SK-N-SH (cell line): ENCODE measurements around the gene RGS7. TPM values are rescaled to one million over a fixed set of nuclear protein-coding genes. Genes with fewer than 3 reads are reported as not detected.

Experiments used
- CTCF ChIA-PET: fragments of 300-600, 350-600 bp; formaldehyde crosslinking; extraction: SDS; loops from one replicate; lab custom pipeline; 2021; lab: Yijun Ruan, JAX
- POLR2A ChIA-PET: fragments of 350-600 bp; sonication (Branson Sonifier 250); formaldehyde crosslinking; extraction: SDS; loops from one replicate; lab custom pipeline; 2020; ENCODE audit warnings: antibody characterized with exemption, inconsistent platforms; lab: Yijun Ruan, JAX
- DNase-seq: peaks from one replicate; pipeline ENCODE4 v3.0.0; 2012
- H2AFZ ChIP-seq: fragments of 200-600 bp; sonication (generic); 2 replicates; pipeline ENCODE4 v1.8.1; 2016; ENCODE audit warnings: antibody characterized with exemption, mild to moderate bottlenecking, low read depth
- H3F3A ChIP-seq: fragments of 200-600 bp; sonication (generic); replicated peaks from 2 replicates; pipeline ENCODE3; 2016; ENCODE audit warnings: antibody characterized with exemption, mild to moderate bottlenecking; ENCODE audit not compliant: insufficient read depth
- H3K27ac ChIP-seq, 2 experiments: fragments of 200-500 bp in 1 of 2; fragments of 200-600 bp in 1 of 2; sonication (Bioruptor generic) in 1 of 2; sonication (generic), shearing (Covaris generic) in 1 of 2; 2 replicates each; pipeline versions ENCODE4 v1.5.1 to v1.6.1; 2014 to 2016; ENCODE audit warnings: low read depth in 2 of 2, inconsistent platforms in 1 of 2, low read length in 1 of 2, mild to moderate bottlenecking in 1 of 2, mixed read lengths in 1 of 2
- H3K27me3 ChIP-seq: fragments of 200-600 bp; sonication (generic), shearing (Covaris generic); 2 replicates; pipeline ENCODE4 v1.6.1; 2016; ENCODE audit warnings: mixed run types; ENCODE audit not compliant: insufficient read depth
- H3K36me3 ChIP-seq, 2 experiments: fragments of 200-500 bp in 1 of 2; fragments of 200-600 bp in 1 of 2; sonication (Bioruptor generic) in 1 of 2; sonication (generic) in 1 of 2; replicated peaks in 1 of 2; 2 replicates each; pipeline versions ENCODE3 to v1.5.1; 2014 to 2016; ENCODE audit warnings: low read length in 1 of 2, mild to moderate bottlenecking in 1 of 2; ENCODE audit not compliant: insufficient read depth in 2 of 2, control insufficient read depth in 1 of 2
- H3K4me1 ChIP-seq, 2 experiments: fragments of 200-500 bp in 1 of 2; fragments of 200-600 bp in 1 of 2; sonication (Bioruptor generic) in 1 of 2; sonication (generic), shearing (Covaris generic) in 1 of 2; 2 replicates each; pipeline versions ENCODE4 v1.5.1 to v1.6.1; 2014 to 2016; ENCODE audit warnings: low read depth in 1 of 2, low read length in 1 of 2, mixed run types in 1 of 2; ENCODE audit not compliant: insufficient read depth in 2 of 2, control insufficient read depth in 1 of 2
- H3K4me2 ChIP-seq: fragments of 200-600 bp; sonication (generic), shearing (Covaris generic); 2 replicates; pipeline ENCODE4 v1.6.1; 2017; ENCODE audit warnings: mixed run types
- H3K4me3 ChIP-seq, 2 experiments: fragments of 200-500 bp in 1 of 2; fragments of 200-600 bp in 1 of 2; sonication (Bioruptor generic) in 1 of 2; sonication (generic), shearing (Covaris generic) in 1 of 2; 2 replicates each; pipeline versions ENCODE4 v1.5.1 to v1.8.1; 2014 to 2016; ENCODE audit warnings: low read depth in 2 of 2, inconsistent platforms in 1 of 2, low read length in 1 of 2, mild to moderate bottlenecking in 1 of 2, mixed read lengths in 1 of 2, moderate library complexity in 1 of 2
- H3K79me2 ChIP-seq: fragments of 200-600 bp; sonication (generic); 2 replicates; pipeline ENCODE4 v1.8.1; 2017; ENCODE audit warnings: mild to moderate bottlenecking; ENCODE audit not compliant: insufficient read depth
- H3K9ac ChIP-seq: fragments of 200-600 bp; sonication (generic); 2 replicates; pipeline ENCODE4 v1.6.1; 2017; ENCODE audit warnings: mixed run types
- H3K9me2 ChIP-seq: fragments of 200-600 bp; sonication (generic); 2 replicates; pipeline ENCODE4 v1.6.1; 2017; ENCODE audit warnings: mixed run types
- H3K9me3 ChIP-seq: fragments of 200-600 bp; sonication (generic); 2 replicates; pipeline ENCODE4 v1.6.1; 2017; ENCODE audit warnings: mixed run types, mild to moderate bottlenecking, moderate library complexity
- H4K20me1 ChIP-seq: fragments of 200-600 bp; sonication (generic); 2 replicates; pipeline ENCODE4 v1.6.1; 2017; ENCODE audit warnings: mild to moderate bottlenecking, mixed run types; ENCODE audit not compliant: insufficient read depth
- CHD2 ChIP-seq: fragments of 150-350 bp; IDR thresholded peaks from 2 replicates; pipeline ENCODE4 v1.6.1; 2018; ENCODE audit warnings: low read length; ENCODE audit not compliant: partially characterized antibody
- ELF1 ChIP-seq: IDR thresholded peaks from 2 replicates; pipeline ENCODE4 v1.4.0; 2012
- EP300 ChIP-seq, 2 experiments: IDR thresholded peaks; 2 replicates each; pipeline versions ENCODE4 v1.4.0 to v1.6.1; 2012; ENCODE audit warnings: borderline replicate concordance in 1 of 2, low read depth in 1 of 2, low read length in 1 of 2
- EZH2phosphoT487 ChIP-seq: fragments of 200-600 bp; sonication (generic); IDR thresholded peaks from 2 replicates; pipeline ENCODE4 v1.6.1; 2017; ENCODE audit warnings: low read depth, mixed run types, mild to moderate bottlenecking, antibody characterized with exemption, moderate library complexity, borderline replicate concordance
- FOXJ3 ChIP-seq: sonication (generic); formaldehyde crosslinking; IDR thresholded peaks from 2 replicates; pipeline ENCODE4 v1.5.1; 2020; ENCODE audit warnings: mild to moderate bottlenecking, missing genetic modification reagents
- GATA2 ChIP-seq: sonication (generic); formaldehyde crosslinking; IDR thresholded peaks from 2 replicates; pipeline ENCODE4 v1.5.0; 2020; ENCODE audit warnings: mild to moderate bottlenecking, missing genetic modification reagents
- JUND ChIP-seq: IDR thresholded peaks from 2 replicates; pipeline ENCODE4 v1.4.0; 2012
- MAX ChIP-seq: IDR thresholded peaks from 2 replicates; pipeline ENCODE4 v1.4.0; 2012; ENCODE audit warnings: low read depth
- NFIC ChIP-seq: IDR thresholded peaks from 2 replicates; pipeline ENCODE4 v1.4.0; 2012; ENCODE audit warnings: borderline replicate concordance
- NRF1 ChIP-seq: IDR thresholded peaks from 2 replicates; pipeline ENCODE4 v1.6.1; 2012; ENCODE audit warnings: low read depth, mild to moderate bottlenecking, low read length
- POLR2AphosphoS5 ChIP-seq: IDR thresholded peaks from 2 replicates; pipeline ENCODE4 v1.6.1; 2012; ENCODE audit warnings: low read depth, low read length
- REST ChIP-seq: IDR thresholded peaks from 2 replicates; pipeline ENCODE4 v1.6.1; 2012; ENCODE audit warnings: mild to moderate bottlenecking, low read depth, low read length, moderate library complexity
- RXRA ChIP-seq: IDR thresholded peaks from 2 replicates; pipeline ENCODE4 v1.4.0; 2012; ENCODE audit warnings: low read depth, mild to moderate bottlenecking, borderline replicate concordance
- SIN3A ChIP-seq: IDR thresholded peaks from 2 replicates; pipeline ENCODE4 v1.6.1; 2012; ENCODE audit warnings: low read depth, mild to moderate bottlenecking, low read length, moderate library complexity, borderline replicate concordance
- TCF12 ChIP-seq: IDR thresholded peaks from 2 replicates; pipeline ENCODE4 v1.4.0; 2012
- TEAD4 ChIP-seq: IDR thresholded peaks from 2 replicates; pipeline ENCODE4 v1.4.0; 2012; ENCODE audit warnings: mild to moderate bottlenecking, borderline replicate concordance; ENCODE audit not compliant: insufficient read depth
- USF2 ChIP-seq: fragments of 150-350 bp; IDR thresholded peaks from 2 replicates; pipeline ENCODE4 v1.6.1; 2017; ENCODE audit warnings: antibody characterized with exemption, low read length, low read depth, borderline replicate concordance
- WGBS: methylation state at CpG from one replicate; pipeline ENCODE4 v1.1.6; 2017; ENCODE audit warnings: low lambda C conversion rate; 5-methylcytosine and 5-hydroxymethylcytosine counted together
- polyA plus RNA-seq, 3 experiments: library from polyadenylated mRNA; depleted of rRNA; stranded (reverse); fragments of >200 nt; gene quantifications; 2 replicates each; pipeline ENCODE4 v1.2.3, GENCODE V29; 2012
- TF ChIP-seq, protein P1 (sequence below): IDR thresholded peaks from 2 replicates; pipeline ENCODE4 v1.4.0; 2012; ENCODE audit warnings: low read depth, borderline replicate concordance
- TF ChIP-seq, protein P2 (sequence below): IDR thresholded peaks from 2 replicates; pipeline ENCODE4 v1.4.0; 2012; ENCODE audit warnings: low read depth, borderline replicate concordance

Gene RGS7
- polyA plus RNA-seq, 1 of the 3 experiments (the other 2 are of a cell fraction): 0.36 TPM

DNA sequence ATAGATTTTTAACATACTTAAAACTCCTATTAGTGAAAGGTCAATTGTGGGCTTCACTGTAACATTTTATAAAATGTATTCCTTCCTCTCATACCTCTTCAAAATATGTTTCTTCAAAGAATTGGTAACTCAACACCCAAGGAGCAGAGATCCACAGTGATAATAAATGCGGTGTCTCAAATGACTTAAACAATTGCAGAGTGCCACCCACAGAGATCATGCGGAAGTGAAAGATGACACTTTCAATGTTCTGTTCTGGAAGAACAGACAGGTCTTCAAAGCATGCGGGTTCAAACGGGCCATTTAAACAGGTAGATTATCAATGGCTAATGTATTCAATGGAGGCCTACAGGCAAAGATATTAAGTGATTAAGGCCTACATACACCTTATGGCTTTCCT, 588.0 kb downstream of the RGS7 start:
- peaks cover 8% of the 10 kb centered on the region for H3F3A ChIP-seq
- H3K9me2 ChIP-seq: no peaks in the 10 kb centered on the region
- no peaks in the 10 kb centered on the region for H4K20me1 ChIP-seq
- no peaks in the 10 kb centered on the region for H3K79me2 ChIP-seq
- no peak overlapping the region for H2AFZ ChIP-seq
- ChIA-PET POLR2A (no interaction called here), CTCF (interaction anchor here (1.2 kb wide), 1 partner anchor 18 kb away, joined by 3 read pairs; no protein-coding TSS in a partner anchor)
- H3K4me3 ChIP-seq: no peak overlapping the region
- peaks cover 2 to 6% of the 10 kb centered on the region in 2 experiments; a peak in 2 of 4 replicates for H3K4me1 ChIP-seq
- H3K4me2 ChIP-seq: no peak overlapping the region
- H3K9me3 ChIP-seq: no peaks in the 10 kb centered on the region
- no peak for DNase-seq
- H3K9ac ChIP-seq: no peak overlapping the region
- no peaks in the 10 kb centered on the region for H3K36me3 ChIP-seq
- 90% methylated on average over 4 of the region's 4 CpGs for WGBS
- no peaks in the 10 kb centered on the region for H3K27me3 ChIP-seq
- peak overlapping the region in 1 of 2 experiments; percentile 19; a peak in 1 of 4 replicates for H3K27ac ChIP-seq
- TF ChIP-seq SIN3A: no peak
- no peak for TF ChIP-seq NFIC
- no peak for TF ChIP-seq EZH2phosphoT487
- no peak for TF ChIP-seq FOXJ3 (CRISPR knock-in tag)

GRCh38 chr1:240766831-240767230, 590.2 kb downstream of the RGS7 start:
- no peak for DNase-seq
- Histone ChIP-seq H3K27ac (peak overlapping the region in 1 of 2 experiments; percentile 58; a peak in 1 of 4 replicates), H3F3A (peaks cover 8% of the 10 kb centered on the region), H3K9ac (no peak overlapping the region), H3K4me3 (no peak overlapping the region), H4K20me1 (no peaks in the 10 kb centered on the region), H3K4me1 (peaks cover 2 to 6% of the 10 kb centered on the region in 2 experiments; a peak in 2 of 4 replicates), H3K27me3 (no peaks in the 10 kb centered on the region), H3K9me3 (no peaks in the 10 kb centered on the region), H3K79me2 (no peaks in the 10 kb centered on the region), H2AFZ (no peak overlapping the region; the same call in 1 of the 2 replicates), H3K9me2 (no peaks in the 10 kb centered on the region), H3K36me3 (no peaks in the 10 kb centered on the region), H3K4me2 (no peak overlapping the region)
- ChIA-PET CTCF (no interaction called here), POLR2A (no interaction called here)
- TF ChIP-seq TCF12 (no peak), EP300 (IDR thresholded peaks at IDR 0.05; ENCODE audit: borderline replicate concordance in 1 of 2, low read depth in 1 of 2, low read length in 1 of 2) (no peak), REST (no peak), USF2 (no peak), NFIC (no peak), RXRA (no peak), CHD2 (no peak), ELF1 (no peak), GATA2 (CRISPR knock-in tag) (no peak), NRF1 (no peak), POLR2AphosphoS5 (no peak), JUND (no peak), MAX (no peak), TEAD4 (no peak)
- TF ChIP-seq, protein P1, sequence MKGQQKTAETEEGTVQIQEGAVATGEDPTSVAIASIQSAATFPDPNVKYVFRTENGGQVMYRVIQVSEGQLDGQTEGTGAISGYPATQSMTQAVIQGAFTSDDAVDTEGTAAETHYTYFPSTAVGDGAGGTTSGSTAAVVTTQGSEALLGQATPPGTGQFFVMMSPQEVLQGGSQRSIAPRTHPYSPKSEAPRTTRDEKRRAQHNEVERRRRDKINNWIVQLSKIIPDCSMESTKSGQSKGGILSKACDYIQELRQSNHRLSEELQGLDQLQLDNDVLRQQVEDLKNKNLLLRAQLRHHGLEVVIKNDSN: no peak
- TF ChIP-seq, protein P2, sequence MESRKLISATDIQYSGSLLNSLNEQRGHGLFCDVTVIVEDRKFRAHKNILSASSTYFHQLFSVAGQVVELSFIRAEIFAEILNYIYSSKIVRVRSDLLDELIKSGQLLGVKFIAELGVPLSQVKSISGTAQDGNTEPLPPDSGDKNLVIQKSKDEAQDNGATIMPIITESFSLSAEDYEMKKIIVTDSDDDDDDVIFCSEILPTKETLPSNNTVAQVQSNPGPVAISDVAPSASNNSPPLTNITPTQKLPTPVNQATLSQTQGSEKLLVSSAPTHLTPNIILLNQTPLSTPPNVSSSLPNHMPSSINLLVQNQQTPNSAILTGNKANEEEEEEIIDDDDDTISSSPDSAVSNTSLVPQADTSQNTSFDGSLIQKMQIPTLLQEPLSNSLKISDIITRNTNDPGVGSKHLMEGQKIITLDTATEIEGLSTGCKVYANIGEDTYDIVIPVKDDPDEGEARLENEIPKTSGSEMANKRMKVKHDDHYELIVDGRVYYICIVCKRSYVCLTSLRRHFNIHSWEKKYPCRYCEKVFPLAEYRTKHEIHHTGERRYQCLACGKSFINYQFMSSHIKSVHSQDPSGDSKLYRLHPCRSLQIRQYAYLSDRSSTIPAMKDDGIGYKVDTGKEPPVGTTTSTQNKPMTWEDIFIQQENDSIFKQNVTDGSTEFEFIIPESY: no peak
